NOMO-1 treated with dmso at 0.1 percent for 144 hours (cell line): ENCODE data around the gene KCNMA1.
A peak's percentile ranks its signal among the peaks of the same experiment; 100 is the strongest.

ENCODE experiments used
- DNase-seq: peaks from one replicate; lab custom pipeline; 2025; ENCODE audit not compliant: unreplicated experiment; lab: John Stamatoyannopoulos, UW

The KCNMA1 gene

DNA sequence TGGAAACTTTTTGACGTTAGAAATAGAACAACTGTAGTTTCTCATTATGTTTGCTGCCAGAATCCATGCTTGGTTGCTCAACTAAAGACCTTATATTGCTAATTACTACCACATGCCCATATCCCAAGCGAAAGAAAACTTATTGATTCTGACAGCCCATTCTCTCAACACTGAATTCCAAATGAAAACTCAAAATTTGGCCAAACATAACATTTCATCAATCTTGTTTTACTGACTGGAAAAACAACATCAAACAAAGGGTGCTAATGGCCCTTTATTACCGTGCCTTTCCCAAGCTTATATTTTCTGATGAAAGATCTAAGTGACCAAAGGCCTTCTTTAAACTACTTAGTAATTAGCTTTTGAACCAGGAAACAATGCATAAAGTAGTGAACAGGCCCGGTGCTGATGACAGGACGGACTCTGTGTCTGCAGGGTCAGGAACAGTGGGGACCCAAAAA is 531.8 kb downstream of the KCNMA1 start:
- no peak for DNase-seq

DNA sequence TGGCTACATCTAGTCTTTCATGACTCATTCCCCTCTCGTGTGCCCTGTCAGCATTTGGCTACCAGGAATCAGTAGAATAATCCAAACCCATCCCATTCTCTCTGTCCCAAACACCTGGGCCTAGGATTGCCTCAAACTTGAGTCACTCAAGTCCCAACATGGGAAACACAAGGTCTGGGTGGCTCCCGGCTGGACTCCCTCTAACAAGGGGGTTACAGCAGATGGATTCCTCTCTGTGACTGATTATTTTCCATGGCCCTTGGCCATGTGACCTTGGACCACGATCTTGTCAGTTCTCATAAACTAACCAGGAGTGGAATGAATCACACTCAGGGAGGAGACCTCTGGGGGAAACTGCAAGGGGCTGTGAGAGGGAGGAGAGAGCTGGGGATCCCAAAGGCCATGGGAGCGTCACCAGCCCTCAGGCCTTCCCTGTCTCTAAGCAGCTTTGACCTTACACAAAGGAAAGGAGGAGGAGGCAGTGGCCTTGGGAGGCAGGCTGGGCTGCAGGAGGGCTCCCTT is 533.1 kb downstream of the KCNMA1 start:
- no peak for DNase-seq

DNA sequence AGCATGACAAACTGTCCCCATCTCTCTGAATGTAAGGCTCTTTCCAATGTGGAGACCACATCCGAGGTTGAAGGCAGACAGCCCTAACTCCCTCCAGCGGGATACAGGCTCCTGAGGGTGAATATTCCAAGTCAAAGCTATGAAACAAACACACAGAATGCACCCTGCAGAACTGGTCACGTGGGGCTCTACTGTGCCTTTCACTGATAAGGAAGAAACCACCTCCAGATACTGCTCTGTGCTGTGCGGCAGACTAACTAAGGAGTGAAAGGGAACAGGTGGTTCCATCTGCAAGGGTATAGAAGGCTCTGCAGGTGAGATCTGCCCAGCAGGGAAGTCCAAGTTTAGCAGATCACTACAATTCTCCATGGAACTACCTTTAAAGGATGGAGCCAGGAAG is 534.4 kb downstream of the KCNMA1 start:
- no peak for DNase-seq

DNA sequence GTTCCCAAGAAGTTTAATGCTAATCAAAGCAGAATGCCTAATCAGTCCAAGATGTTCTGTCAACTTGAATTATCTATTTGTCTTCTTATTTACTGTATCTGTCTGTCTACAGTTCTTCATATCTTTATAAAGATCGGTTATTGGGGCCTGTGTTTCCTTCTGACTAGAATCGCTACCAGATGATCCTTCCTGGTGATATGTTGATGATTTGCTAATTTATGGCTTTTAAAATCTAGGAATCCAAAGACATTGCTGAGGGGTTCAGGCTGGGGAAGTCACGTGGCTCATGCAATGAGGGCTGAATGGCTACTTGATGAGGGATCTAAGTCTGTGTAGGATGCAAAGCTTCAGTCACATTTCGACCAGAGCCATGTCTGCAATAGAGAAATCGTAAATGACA is 536.3 kb downstream of the KCNMA1 start:
- no peak for DNase-seq

DNA sequence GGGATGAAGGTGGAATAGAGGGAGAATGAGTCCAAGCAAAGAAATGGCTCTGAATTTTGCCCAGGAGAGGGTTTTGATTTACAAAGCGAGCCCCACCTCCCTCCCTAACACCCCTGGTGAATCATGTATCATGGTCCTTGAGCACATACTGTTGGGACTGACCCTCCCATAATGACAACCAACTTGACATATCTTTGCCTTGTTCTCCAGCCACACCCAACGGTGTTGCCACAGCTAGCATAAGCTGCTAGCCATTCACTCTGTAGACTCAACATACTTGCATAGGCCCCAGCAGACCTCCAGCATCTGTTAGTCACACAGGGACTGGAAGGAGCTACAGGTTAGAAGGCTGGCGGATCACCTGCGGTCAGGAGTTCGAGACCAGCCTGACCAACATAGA is 538.5 kb downstream of the KCNMA1 start:
- no peak for DNase-seq

DNA sequence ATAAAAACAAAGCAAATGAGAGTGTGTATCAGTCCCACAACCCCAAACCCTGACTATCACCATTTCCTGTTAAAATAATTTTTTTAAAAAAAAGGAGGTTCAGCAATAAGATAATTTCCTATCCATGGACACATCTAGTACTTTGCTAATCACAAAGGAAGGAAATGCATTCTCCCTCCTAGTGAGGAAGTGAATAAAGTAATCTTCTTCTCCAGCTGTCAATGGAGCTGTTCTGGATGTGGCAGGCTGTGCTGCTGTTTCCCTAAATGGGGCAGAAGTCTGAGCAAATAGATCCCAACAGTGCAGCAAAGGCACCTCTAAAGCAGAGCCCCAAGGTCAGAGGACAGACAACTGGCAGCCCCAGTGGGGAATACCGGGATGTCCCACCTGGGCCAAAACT is 540.0 kb downstream of the KCNMA1 start:
- DNase-seq: no peak

DNA sequence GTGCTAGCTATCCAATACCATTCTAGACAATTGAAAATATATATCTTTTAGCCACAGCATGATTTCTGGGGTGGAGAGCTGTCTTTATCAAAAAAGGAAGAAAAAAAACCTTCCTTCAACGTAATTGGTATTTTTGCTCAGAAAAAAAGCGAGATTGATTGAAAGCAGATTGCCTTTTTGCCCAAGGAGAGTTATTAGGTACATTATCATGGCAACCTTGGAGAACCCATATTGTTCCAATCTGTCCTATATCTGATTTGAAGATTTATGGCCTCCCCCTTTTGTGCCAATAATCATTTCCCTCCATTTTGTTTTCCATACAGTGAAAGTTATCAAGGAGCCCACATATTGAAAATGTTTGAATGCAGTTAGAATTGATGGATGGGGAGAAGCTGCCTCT is 544.5 kb downstream of the KCNMA1 start:
- DNase-seq: no peak

DNA sequence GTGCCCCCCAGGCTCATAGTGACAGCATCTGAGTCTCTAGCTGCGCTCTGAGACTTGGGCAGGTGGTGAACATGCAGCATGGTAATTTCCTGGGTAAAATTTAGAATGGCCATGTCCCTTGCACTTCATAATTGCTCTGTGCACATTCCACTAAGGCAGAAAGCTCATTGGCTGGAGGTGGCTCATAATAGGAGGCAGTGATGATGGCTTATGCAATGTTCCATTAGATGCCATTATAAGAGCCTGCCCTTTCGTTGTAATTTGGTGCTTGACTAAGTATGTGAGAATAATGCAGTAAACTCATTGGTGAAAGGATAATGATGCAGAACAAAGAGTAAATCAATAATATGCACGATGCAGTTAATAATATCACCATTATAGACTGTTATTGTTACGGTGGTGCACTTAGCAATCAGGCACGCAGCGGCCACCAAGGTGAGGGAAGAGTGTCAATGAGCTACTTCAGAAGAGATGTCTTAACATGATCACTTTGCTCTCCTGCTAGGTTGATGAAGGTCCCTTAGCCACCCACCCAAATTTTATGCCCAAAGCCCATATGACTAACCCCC is 545.9 kb downstream of the KCNMA1 start:
- no peak for DNase-seq

DNA sequence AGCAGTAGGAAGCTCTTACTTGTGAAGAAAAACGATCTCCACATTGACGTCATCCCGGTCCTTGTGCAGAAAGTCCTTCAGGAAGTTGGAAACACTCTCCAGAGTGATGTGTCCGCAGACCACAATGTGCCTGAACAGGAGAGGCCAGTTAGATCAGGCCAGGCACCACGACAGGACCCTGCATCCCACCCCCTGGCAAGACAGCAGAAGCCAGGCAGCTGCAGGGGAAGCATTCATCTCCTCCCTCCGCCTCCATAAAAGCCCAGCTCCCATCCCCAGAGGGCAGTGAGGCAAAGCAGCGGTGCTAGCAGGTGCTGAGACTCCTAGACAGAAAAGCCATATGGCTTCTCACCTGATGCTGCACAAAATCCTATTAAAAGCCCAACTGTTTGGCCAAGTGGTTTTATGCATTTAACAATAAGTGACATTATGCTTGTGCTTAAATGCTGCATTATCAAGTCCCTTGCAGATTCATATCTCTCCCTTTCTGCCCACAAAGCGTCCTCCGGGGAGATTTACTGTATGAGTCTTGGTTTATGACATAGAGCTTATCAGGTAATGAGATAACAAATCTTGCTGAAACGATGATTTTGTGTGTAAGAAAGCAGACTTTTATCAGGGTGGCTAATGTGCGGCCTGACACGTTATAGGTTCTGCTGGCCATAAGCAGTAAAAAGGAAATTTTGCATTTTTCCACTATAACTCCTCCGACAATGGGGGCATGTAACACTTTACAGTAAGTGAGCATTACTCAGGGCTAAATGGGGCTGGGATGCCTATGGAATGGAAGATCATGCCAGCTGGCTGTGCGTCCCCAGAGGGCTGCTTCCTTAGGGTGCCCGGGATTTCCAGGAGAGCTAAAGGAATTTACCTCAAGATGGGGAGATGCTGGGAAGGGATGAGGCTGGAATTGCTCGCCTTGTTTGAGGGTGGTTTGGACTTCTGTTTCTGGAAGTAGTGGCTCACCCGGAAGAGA is 546.9 kb downstream of the KCNMA1 start:
- DNase-seq: no peak

DNA sequence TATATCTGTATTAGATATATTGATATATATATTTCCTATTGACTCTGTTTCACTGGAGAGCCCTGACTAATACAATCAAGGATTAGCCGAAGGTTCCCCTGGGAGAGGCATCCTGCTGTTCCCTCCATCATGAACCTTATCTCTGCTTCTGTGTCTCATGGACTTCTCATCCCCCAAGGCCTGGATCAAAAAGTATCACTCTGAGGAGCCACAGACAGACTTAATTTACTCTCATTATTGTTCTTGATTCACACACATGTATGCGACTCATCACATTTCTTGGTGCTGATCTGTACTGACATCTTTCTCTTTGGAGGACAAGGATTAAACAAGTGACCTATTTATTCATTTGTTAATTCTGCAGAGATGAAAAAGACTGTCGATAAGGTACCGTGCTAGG is 550.2 kb downstream of the KCNMA1 start:
- DNase-seq: no peak

DNA sequence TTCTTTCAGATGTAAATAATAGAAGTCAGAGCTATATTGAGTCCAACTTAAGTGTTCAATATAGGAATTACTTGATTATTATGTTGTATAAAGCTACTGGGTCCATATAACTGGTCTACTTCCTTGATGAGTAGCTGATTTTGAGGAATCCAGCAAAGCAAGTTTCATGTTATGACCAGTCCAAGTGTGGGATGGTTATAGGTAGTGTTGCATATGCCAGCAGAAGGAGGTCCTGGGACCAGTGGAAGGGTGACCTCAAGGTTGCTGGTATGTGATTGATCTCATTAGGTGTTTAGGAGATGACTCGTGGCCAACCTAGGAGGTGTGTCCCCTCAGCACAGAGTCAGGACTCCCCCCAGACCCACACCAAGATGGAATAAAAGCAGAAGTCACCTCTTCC is 551.5 kb downstream of the KCNMA1 start:
- no peak for DNase-seq

DNA sequence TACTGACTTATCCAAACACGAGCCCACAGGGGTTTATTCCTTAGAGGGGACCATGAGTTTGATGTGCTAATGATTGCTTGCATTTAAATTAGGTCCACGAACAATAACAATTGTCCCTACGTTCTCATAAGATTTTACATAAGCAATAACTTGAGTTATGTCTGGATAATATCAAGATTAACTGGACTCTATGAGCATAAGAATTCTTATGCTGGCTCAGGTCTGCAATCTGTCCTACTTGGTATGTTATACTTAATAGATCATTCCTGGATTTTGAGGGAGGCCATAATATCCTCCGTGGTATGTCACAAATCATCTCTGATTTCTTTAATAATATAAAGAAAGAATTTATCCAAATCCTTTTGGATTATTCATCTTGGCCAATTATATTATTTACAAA is 552.3 kb downstream of the KCNMA1 start:
- no peak for DNase-seq

DNA sequence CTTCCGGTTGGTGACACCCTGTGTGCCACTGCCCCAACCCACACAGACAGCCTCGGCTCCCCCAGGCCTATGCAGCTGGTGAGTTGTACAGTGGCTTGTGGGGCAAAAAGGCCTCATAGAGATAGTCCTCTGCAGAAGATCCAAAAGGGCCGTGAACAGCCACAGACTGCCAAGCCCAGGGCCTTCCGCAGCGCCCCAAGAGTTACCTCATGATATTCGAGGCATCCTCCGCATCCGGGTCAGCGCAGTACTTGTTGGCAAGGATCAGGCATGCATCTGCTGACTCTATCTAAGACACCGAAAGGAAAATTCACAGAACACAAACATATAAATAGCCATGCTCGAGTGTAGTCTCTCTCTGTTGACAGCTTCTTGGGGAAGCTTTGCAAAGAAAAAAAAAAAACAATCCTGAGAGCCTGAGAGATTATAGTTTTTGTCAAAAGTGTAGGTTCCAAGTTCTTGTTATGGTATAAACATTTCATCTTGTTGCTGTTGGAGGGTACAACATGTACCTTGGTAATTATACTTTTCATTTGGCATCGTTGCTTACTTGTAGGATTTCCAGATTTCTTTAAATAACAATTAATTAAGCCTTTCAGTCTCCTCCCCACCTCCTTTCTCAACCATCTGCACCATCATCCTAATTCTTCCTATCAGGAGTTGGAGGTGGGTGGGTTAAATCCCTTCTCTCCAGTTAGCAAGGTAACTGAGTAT is 553.0 kb downstream of the KCNMA1 start:
- no peak for DNase-seq

DNA sequence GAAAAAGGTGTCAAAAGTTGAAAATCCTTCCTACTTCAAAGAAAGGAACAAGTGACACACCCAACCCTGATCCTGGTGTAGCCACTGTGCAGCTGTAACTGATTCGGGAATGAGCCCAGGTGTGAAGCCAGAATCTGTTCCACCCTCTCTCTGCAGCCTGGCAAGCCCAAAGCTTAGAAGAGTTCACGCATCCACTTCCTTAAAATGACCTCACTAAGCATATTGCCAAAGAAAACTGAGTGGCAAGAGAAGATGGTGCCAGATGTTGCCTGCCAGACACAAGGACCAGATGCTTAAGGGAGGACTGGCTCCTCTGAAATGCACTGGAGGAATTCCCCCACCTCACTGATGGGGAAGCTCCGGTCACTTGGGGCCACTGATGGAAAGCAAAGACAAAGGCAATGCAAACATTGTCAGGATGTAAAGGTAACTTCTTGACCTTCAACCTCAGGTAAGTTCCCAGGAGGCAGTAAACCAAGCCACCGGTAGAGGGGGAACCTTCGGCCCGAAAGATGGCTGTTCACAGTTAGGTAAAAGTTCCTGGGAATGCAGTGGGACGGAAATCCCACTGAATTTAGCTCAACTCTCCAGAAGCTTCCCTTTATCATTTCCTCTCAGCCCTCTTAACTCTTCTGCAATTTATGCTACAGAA is 554.9 kb downstream of the KCNMA1 start:
- peak; percentile 0 for DNase-seq

DNA sequence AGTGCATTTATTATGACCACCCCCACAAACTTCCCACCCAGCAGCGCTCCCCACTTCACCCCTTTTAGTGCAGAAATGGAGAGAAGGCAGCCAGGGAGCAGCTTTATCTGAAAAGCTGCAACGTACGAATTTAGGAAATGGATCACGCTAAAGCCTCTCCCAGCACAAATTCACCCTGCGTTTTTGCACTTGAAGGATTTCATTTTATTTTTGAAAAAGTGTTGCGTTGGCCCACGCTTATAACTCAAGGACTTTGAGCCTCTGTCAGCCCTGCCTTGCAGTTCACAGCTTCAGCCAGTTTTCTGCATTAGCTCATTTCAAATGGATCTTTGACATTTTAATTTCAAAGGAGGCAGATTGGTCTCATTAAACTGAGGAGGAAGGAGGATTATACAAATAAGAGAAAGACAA is 556.1 kb downstream of the KCNMA1 start:
- DNase-seq: no peak

DNA sequence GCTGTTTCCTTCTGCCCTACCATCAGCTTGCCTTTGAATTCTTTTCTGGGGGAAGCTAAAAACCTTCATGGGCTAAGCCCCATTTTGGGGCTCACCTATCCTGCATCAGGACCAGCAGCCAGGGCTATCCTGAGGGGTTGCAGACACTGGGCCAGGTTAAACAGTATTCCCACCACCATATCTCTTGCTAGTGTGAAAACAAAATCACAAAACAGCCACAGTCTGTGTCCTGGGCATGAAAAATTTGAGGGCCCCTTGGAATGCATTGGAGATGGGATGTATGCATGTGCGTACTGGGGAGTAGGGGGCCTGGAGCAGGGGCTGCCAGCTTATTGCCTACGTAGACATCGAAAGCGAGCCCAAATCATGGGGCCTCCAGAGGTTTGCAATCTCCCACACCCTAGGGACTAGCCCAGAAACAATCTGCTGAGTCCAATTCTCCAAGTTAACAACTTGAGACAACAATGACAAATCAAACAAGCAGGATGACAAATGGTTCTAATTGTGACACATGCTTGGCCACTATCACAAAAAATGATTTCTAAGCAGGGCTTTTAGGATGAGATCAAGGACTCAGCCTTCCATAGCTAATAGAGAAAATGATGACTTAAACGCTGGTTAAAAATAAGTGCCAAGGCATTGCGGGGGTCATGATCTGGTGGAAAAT is 557.1 kb downstream of the KCNMA1 start:
- no peak for DNase-seq

DNA sequence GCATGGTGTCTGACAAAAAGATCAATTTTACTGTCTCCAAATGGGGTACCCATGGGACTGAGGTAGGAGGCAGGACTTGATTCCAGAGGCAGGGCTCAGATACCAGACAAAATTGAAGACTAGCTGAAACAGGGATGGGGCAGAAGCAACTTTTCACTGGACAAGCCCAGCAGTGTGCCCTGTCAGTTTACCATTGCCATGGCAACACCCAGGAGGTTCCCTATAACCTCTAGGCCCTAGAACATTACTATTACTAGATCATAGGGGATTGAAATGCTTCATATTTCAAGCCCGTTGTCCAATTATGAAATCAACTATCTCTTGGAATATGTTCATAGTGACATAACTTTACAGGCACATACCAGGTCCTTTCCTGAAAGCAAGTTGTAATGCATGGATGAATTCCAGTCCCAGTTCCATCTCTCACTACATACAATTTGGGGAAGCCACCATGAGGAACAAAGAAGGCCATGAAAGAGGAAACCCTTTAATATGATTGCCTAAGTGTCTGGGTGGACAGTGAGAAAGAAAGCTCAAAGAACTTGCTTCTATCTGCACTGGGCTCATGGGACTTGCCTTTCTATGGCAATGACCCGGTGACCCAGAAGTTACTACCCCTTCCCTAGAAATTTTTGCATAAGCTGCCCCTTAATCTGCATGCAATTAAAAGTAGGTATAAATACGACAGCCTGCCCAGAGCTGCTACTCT is 557.9 kb downstream of the KCNMA1 start:
- DNase-seq: peak; percentile 17

DNA sequence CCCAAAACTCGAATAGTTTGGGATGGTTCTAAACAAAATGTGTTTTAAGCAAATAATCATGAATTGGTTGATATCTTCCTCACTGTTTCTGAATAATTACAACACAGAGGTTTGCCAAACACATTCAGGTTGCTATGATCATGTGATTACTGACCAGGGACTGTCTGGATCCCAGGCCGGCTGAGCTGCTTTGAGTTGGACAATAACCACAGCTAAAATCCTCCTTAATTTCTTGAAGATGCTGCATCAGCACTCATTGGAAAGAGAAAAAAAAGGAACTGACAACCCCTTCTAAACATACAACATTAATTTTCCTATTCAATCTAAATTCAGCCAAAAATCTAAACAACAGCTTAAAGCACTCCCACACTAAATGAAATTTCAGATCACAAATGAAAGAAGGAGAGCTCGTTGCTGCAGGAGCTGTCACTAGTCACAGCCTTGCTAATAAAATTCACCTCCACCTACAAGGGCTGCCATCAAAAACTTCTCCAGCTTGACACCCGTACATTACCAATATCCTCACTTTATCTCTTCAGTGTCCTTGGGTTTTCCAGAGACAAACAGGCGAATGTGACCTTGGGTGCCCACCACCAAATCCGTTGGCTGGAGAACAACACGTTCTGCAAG is 560.2 kb downstream of the KCNMA1 start:
- no peak for DNase-seq

DNA sequence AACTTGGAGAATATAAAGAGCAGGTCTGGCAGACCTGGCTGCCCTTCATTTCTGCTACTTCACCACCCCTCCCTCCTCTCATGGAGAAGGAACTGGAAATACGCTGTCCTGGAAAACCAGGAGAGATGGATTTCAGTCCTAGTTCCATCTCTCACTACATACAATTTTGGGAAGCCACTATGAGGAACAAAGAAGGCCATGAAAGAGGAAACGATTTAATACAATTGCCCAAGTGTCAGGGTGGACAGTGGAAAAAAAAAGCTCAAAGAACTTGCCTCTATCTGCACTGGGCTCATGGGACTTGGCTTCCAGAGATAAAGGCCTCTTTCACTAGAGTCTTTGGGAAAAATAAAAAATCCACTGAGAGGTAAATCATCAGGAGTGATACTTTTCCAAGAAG is 561.7 kb downstream of the KCNMA1 start:
- DNase-seq: no peak
